Smooth muscle cell (in vitro differentiated cells): Measurements from ENCODE around the gene UBL4A. TPM values are rescaled to one million over a fixed set of nuclear protein-coding genes. Genes with fewer than 3 reads are reported as not detected.

Source experiments
- DNase-seq: peaks from one replicate; lab custom pipeline; 2025; ENCODE audit not compliant: unreplicated experiment; lab: John Stamatoyannopoulos, UW
- H2AFZ ChIP-seq: fragments of 200-600 bp; sonication (generic); 2 replicates; pipeline ENCODE4 v1.6.0; 2016; ENCODE audit warnings: antibody characterized with exemption, low read depth, mild to moderate bottlenecking
- H3F3A ChIP-seq: fragments of 200-600 bp; sonication (generic); 2 replicates; pipeline ENCODE4 v1.6.0; 2017; ENCODE audit warnings: antibody characterized with exemption, low read depth
- H3K27ac ChIP-seq: fragments of 200-600 bp; sonication (generic); 2 replicates; pipeline ENCODE4 v1.5.1; 2016; ENCODE audit warnings: low read depth, mild to moderate bottlenecking
- H3K27me3 ChIP-seq: fragments of 200-600 bp; sonication (generic); 2 replicates; pipeline ENCODE4 v1.6.1; 2016; ENCODE audit warnings: low read depth, mild to moderate bottlenecking
- H3K36me3 ChIP-seq: fragments of 200-600 bp; sonication (generic); 2 replicates; pipeline ENCODE4 v1.5.1; 2016; ENCODE audit warnings: low read depth
- H3K4me1 ChIP-seq: fragments of 200-600 bp; sonication (generic); 2 replicates; pipeline ENCODE4 v1.5.1; 2016; ENCODE audit warnings: low read depth
- H3K4me2 ChIP-seq: fragments of 200-600 bp; sonication (generic); 2 replicates; pipeline ENCODE4 v1.6.0; 2016; ENCODE audit warnings: mild to moderate bottlenecking
- H3K4me3 ChIP-seq: fragments of 200-600 bp; sonication (generic); 2 replicates; pipeline ENCODE4 v1.5.1; 2016; ENCODE audit warnings: mild to moderate bottlenecking
- H3K79me2 ChIP-seq: fragments of 200-600 bp; sonication (generic); 2 replicates; pipeline ENCODE4 v1.6.0; 2016; ENCODE audit warnings: low read depth, mild to moderate bottlenecking
- H3K9ac ChIP-seq: fragments of 200-600 bp; sonication (generic); 2 replicates; pipeline ENCODE4 v1.6.0; 2016; ENCODE audit warnings: low read depth
- H3K9me3 ChIP-seq: fragments of 200-600 bp; sonication (generic); replicated peaks from 2 replicates; pipeline ENCODE4 v1.5.1; 2016; ENCODE audit warnings: low read depth
- H4K20me1 ChIP-seq: fragments of 200-600 bp; sonication (generic); 2 replicates; pipeline ENCODE4 v1.6.0; 2016; ENCODE audit warnings: low read depth
- CTCF ChIP-seq: fragments of 200-600 bp; sonication (generic); IDR thresholded peaks from 2 replicates; pipeline ENCODE4 v1.5.1; 2017; ENCODE audit warnings: borderline replicate concordance, mild to moderate bottlenecking, antibody characterized with exemption; ENCODE audit not compliant: insufficient read depth, poor library complexity, severe bottlenecking
- whole genome bisulfite sequencing: methylation state at CpG from one replicate; pipeline ENCODE4 v1.1.7; 2016; ENCODE audit warnings: low lambda C conversion rate; 5-methylcytosine and 5-hydroxymethylcytosine counted together
- polyA plus RNA-seq: library from polyadenylated mRNA; unstranded; fragments of >200 nt; fragmentation: Nextera tagmentation; extraction: Ambion mirVana; gene quantifications from 2 replicates; pipeline ENCODE4 v1.2.1, GENCODE V29; 2016
- total RNA-seq: library from RNA; depleted of rRNA; stranded (reverse); fragments of >200 nt; gene quantifications from 2 replicates; pipeline ENCODE4 v1.2.3, GENCODE V29; 2014

Gene UBL4A
- total and polyA plus RNA-seq, 2 experiments from 2014 or later = 42.1 to 46.9 TPM

- TF ChIP-seq CTCF = no peak
- WGBS = 90% methylated on average over 17 of the region's 17 CpGs
These were observed 45.6 kb downstream of the UBL4A start for GRCh38 chrX:154440623-154441357.

GRCh38 chrX:154439841-154440240 is 46.6 kb downstream of the UBL4A start:
- DNase-seq = no peak
- Histone ChIP-seq H3K9me3 (no peaks in the 10 kb centered on the region), H3K4me1 (peaks cover 5% of the 10 kb centered on the region), H3K79me2 (peaks cover 46% of the 10 kb centered on the region), H2AFZ (no peak overlapping the region), H3K4me2 (no peak overlapping the region), H4K20me1 (peaks cover 26% of the 10 kb centered on the region), H3K4me3 (no peak overlapping the region), H3K27me3 (no peaks in the 10 kb centered on the region), H3F3A (no peaks in the 10 kb centered on the region), H3K36me3 (no peaks in the 10 kb centered on the region), H3K9ac (no peak overlapping the region), H3K27ac (no peak overlapping the region)
- WGBS = 92% methylated on average over 12 of the region's 18 CpGs
- no peak for TF ChIP-seq CTCF

More at GRCh38 chrX:154440623-154441357, 45.6 kb downstream of the UBL4A start:
- Histone ChIP-seq H3K4me1 (peaks cover 10% of the 10 kb centered on the region), H3K27me3 (no peaks in the 10 kb centered on the region), H3K4me3 (no peak overlapping the region), H2AFZ (no peak overlapping the region), H3K9ac (no peak overlapping the region), H3K36me3 (no peaks in the 10 kb centered on the region), H3K4me2 (no peak overlapping the region), H3K9me3 (no peaks in the 10 kb centered on the region), H3F3A (no peaks in the 10 kb centered on the region), H4K20me1 (peaks cover 26% of the 10 kb centered on the region), H3K79me2 (peaks cover 56% of the 10 kb centered on the region), H3K27ac (no peak overlapping the region)
- no peak for DNase-seq

GRCh38 chrX:154437971-154438893 is 48.2 kb downstream of the UBL4A start:
- H3K4me3 ChIP-seq = peak overlapping the region; percentile 56
- H3K9me3 ChIP-seq = no peaks in the 10 kb centered on the region
- H4K20me1 ChIP-seq = peaks cover 26% of the 10 kb centered on the region
- DNase-seq = no peak
- 69% methylated on average over 28 of the region's 28 CpGs for WGBS
- H3K9ac ChIP-seq = peak overlapping the region; percentile 85
- no peak overlapping the region for H2AFZ ChIP-seq
- no peaks in the 10 kb centered on the region for H3K27me3 ChIP-seq
- no peak for TF ChIP-seq CTCF
- H3K27ac ChIP-seq = no peak overlapping the region
- H3K79me2 ChIP-seq = peaks cover 40% of the 10 kb centered on the region
- peaks cover 4% of the 10 kb centered on the region for H3K4me1 ChIP-seq
- H3K4me2 ChIP-seq = peak overlapping the region; percentile 84
- H3F3A ChIP-seq = no peaks in the 10 kb centered on the region
- H3K36me3 ChIP-seq = no peaks in the 10 kb centered on the region
